Left ventricle myocardium superior (tissue), 1 donor: ENCODE results near the gene BORCS6. TPM values are rescaled to one million over a fixed set of nuclear protein-coding genes. Genes with fewer than 3 reads are reported as not detected.

Experiments used
- ATAC-seq: fragments of 200-7000 bp; cut with Tn5 transposase; one replicate; pipeline ENCODE4 v1.9.1; 2020; ENCODE audit warnings: mild to moderate bottlenecking, moderate library complexity
- DNase-seq: peaks from one replicate; pipeline ENCODE4 v3.0.0-alpha.2; 2020
- intact Hi-C: fragments of 100-400 bp; cut with micrococcal nuclease; formaldehyde crosslinking; loops from one replicate; pipeline ENCODE4 v1.11.0; 2022
- total RNA-seq: library from RNA; stranded (reverse); fragmentation: NEBNext Ultra II Directional; extraction: Animal tissue kit (Norgen Biotek cat#: 25700); gene quantifications from one replicate; pipeline ENCODE4 v1.2.1, GENCODE V29; 2021
- donor health status: DM: no; HTN: yes; CAD: no; lungs with severe emphysema.

BORCS6 gene
- total RNA-seq, 1 donor from 2014 or later: 9.4 TPM

- intact Hi-C loops: no loop called here
- DNase-seq (no peak), ATAC-seq (no peak)
Observed at GRCh38 chr17:8147805-8148404, 42.1 kb downstream of the BORCS6 start.

- DNase-seq: no peak
- no peak for ATAC-seq
- intact Hi-C loops: no loop called here
Observed at GRCh38 chr17:8147141-8147804, 42.7 kb downstream of the BORCS6 start.

- intact Hi-C loops: no loop called here
- no peak for ATAC-seq
- no peak for DNase-seq
Observed at GRCh38 chr17:8146381-8147140, 43.4 kb downstream of the BORCS6 start.

GRCh38 chr17:8145811-8146210, 44.2 kb downstream of the BORCS6 start:
- intact Hi-C loops: no loop called here
- no peak for DNase-seq
- ATAC-seq: no peak

- DNase-seq (no peak), ATAC-seq (no peak)
- intact Hi-C loops: no loop called here
Observed at GRCh38 chr17:8144401-8145231, 45.4 kb downstream of the BORCS6 start.

GRCh38 chr17:8143581-8144400, 46.2 kb downstream of the BORCS6 start:
- no peak for ATAC-seq
- DNase-seq: no peak
- intact Hi-C loops: no loop called here

- intact Hi-C loops: no loop called here
- DNase-seq: no peak
- ATAC-seq: no peak
Observed at GRCh38 chr17:8142887-8143580, 46.9 kb downstream of the BORCS6 start.

- intact Hi-C loops: no loop called here
- ATAC-seq (no peak), DNase-seq (no peak)
Observed at GRCh38 chr17:8142158-8142886, 47.7 kb downstream of the BORCS6 start.

- ATAC-seq (no peak), DNase-seq (no peak)
- intact Hi-C loops: no loop called here
Observed at GRCh38 chr17:8141741-8142140, 48.2 kb downstream of the BORCS6 start.

- DNase-seq (no peak), ATAC-seq (no peak)
- intact Hi-C loops: no loop called here
Observed at GRCh38 chr17:8141045-8141444, 48.9 kb downstream of the BORCS6 start.

- intact Hi-C loops: no loop called here
- ATAC-seq (peak; percentile 7), DNase-seq (peak; percentile 54)
Observed at GRCh38 chr17:8140065-8141029, 49.6 kb downstream of the BORCS6 start.

GRCh38 chr17:8138672-8139371, 51.2 kb downstream of the BORCS6 start:
- ATAC-seq (peak; percentile 91), DNase-seq (peak; percentile 96)
- intact Hi-C loops: no loop called here

GRCh38 chr17:8138374-8138671, 51.7 kb downstream of the BORCS6 start:
- ATAC-seq (no peak), DNase-seq (no peak)
- intact Hi-C loops: no loop called here
